CD4-positive, alpha-beta T cell treated with Interleukin-2 at 100 ng/mL for 4 hours (primary cell): ENCODE measurements around the gene DSTN.
A peak's percentile ranks its signal among the peaks of the same experiment; 100 is the strongest.

Experiments used
- DNase-seq: peaks from one replicate; pipeline ENCODE4 v3.0.0-alpha.2; 2020; ENCODE audit warnings: low spot score

The DSTN gene

DNA sequence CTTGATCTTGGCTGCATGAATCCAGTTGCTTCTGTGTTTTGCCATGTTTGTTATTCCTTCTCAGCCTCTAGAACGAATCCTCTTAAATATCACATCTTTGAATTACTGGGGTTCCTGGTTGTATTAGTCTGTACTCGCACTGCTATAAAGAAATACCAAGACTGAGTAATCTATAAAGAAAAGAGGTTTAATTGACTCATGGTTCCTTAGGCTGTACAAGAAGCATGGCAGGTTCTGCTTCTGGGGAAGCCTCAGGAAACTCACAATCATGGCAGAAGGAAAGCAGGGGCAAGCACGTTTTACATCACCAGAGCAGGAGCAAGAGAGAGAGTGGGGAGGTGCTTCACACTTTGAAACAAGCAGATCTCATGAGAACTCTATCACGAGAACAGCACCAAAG lies 20.7 kb upstream of the DSTN start:
- DNase-seq, result no peak

DNA sequence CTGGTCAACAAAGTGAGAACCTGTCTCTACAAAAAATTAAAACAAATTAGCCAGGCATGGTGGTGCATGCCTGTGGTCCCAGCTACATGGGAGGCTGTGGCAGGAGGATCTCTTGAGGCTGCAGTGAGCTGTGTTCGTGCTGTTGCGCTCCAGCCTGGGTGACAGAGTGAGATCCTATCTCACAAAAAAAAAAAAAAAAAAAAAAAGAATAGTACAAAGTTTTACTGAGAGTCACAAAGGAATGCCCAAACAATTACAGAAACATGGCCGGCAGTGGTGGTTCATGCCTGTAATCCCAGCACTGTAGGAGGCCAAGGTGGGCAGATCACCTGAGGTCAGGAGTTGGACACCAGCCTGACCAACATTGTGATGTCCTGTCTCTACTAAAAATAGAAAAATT lies 14.8 kb upstream of the DSTN start:
- no peak for DNase-seq

DNA sequence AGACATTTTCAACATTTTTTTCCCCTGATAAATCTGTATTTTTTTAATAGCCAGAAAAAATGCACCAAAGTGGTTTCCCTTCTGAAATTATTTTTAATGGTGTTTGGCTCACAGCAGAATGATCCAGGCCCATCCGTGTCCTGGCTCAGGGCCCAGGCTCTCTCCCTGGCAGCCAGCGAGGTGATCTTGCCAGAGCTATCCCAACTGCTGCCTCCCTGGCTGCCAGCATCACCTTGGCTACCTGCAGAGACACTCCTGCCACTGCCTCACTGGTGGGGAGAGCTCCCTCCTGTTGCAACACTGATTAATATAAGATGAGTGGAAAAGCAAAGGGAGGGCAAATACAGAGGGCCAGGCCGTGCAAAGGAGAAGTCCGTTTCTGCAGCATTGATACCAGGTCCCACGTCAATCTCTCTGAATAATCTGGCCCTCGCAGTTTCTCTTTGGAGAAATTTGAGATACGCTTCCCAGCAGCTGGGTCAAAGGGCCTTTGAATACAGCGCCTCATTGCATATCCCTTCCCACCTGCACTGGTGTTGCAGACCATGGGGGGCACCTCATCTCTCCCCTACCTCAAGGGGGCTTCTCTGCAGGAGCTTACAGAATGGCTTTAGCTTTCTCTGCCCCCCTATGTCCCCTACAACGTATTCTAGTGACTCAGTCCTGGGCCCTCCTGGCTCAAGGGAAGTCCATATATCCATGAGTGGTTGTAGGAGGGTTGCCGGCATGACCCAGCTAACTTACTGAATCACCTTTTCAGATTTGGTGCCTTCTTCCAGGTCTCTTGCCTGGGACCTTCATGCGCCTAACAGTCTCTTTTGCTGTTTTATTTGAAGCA lies 12.8 kb upstream of the DSTN start:
- no peak for DNase-seq

DNA sequence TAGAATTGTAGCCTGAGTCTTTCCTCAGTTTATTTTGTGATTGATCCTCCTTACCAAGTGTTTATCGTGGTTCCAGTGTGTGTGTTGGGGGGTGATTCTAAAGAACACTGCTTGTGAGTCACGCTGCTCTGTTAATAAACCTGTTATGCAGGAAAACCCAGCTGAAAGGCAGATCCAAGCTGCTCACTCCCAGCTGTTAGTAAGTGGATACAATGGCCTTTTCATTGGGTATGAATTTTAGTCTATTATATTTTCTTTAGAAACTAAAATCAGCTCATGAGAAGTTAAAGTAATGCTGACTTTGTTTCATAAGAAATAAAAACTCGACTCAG lies 12.2 kb upstream of the DSTN start:
- DNase-seq, result no peak

DNA sequence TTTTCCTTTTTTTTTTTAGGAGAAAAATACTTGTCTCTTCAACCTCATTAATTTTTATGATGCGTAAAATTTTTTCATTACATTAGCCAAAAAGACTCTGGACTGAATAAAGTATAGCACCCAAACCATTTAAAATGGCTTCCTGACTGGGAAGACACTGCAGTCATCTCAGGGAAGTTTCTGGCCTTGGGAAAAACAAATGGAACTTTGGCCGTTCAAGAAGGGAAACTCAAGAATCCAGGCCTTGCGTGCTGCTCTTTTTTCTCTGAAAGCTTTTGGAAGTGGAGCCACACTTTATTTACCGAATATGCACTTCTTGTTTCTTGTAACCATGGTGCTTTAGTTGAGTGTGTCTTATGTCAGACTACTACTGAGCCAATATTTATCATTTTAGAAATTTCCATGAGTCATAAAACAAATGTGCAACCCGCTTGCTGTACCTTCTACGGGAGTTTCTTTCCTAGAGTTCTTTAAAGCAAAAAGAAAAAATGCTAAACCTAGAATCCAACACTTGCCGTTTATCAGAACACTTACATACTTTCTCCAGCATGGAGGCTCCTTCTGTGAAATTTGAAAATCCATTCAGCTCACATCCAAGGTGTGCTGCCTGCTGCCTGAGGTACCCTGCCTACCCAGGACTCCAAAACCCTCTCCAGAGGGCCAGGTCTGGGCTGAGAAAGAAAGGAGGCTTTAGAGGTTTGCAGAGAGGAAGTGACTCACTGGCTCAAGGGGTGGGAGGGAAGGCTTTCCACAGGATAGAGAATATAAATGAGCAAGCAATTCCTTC lies 11.5 kb upstream of the DSTN start:
- no peak for DNase-seq

DNA sequence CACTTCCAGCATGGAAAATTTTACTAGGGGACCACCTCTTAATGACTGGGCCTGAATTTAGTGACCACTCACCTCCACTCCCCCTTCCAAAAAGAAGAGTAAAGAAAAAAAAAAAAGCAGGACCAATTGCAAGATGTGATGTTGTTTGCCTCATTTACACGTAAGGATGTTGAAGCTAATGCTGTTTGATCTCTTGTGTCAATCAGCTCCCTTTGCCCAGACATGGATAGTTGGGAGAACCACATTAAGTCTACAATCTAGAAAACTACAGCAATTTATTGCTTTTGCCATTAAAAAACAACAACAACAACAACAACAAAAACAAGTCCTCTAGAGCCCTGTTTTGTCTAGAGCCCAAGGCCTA lies 11.0 kb upstream of the DSTN start:
- no peak for DNase-seq

DNA sequence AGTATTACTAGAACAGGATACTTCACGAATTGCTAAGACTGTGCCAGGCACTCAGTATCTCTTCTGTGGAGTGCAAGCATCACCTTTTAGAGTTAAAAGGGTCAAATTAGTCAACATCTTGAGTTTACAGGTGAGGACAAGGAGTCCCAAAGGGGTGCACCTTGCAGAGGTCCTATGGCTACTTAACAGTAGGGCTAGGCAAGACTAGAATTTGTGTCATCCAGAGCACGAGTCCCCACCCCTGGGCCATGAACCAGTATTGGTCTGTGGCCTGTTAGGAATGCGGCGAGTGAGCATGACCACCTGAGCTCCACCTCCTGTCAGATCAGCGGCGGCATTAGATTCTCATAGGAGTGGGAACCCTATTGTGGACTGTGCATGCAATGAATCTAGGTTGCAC lies 10.5 kb upstream of the DSTN start:
- no peak for DNase-seq

DNA sequence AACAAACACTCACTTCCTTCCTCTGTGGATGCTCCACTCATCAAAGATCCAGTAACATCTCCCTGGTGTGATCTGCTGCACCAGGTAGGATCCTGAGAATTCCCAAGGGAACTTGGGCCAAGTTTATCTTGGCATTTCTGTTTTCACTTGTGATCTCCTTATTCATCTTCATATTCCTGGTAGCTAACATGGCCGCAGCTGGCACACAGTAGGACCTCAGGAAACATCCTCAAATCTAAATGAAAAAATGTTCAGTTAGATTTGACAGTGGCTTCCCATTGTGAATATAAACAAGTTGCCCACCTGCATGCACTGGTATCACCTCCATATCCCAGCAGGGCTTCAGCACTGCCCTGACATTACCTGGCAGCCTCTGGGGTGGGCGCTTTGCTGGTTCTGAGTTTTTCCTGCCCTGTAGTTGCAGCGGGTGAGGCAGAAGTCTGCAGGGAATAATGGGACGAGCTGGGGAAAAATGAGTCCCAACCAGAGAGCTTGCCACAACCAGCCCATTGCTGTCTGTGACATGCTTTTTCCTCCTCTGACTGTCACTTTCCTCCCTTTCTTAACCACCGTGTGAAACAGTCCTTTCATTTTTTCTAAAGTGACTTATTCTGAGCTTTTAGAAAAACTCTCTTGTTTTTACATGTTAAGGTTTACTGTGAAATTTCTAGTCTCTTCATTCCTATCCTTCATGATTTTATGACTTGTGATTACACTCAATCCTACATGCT lies 9.4 kb upstream of the DSTN start:
- no peak for DNase-seq

DNA sequence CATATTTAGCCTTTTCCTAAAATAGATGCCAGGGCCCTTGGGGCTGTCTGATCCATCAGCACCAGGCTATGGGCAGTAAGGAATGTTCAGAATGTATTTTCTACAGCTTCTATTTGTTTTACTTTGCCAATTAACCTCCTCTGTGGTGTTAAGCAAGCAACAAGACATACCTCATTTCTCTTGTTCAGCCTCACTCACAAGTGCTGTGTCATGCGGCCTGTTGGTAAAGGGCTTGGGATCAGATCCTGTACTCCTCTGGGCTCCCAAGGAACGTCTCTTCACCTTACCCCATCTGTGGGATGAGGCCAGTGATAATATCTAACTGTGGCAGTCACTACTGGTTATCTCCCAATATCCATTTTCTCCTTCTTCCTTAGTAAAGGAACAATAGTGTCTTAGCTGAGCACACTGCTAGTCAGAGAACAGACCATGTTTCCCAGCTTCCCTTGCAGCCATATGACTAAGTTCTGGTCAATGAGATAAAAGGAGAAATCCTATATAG lies 7.0 kb upstream of the DSTN start:
- DNase-seq, result no peak

DNA sequence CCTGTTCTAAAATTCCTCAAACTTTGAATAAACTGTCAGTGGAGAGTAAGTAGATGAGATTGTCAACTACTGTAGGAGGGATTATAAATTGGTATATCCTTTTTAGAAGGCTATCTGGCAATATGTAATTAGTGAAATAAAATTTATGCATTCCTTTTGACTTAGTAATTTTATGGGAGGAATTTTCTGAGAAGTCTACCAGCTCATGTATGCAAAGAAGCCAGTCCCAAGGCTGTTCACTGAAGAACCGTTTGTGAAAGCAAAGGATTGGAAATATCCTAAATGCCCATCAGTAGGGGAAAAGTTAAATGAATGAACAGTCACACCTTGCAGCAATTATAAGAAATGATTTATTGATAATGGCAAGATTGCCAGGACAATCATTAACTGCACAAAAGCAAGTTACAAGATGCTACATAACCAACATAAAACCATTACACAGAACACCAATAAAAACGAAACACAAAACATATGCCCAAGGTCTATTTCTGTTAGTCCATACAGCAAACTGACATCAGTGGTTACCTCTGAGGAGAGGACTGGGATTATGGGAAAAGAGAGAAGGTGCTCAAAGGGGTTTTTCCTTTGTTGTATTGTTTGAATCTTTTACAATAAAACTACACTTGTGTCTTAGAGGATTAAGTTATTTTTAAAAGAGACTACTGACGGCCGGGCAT lies 4.6 kb upstream of the DSTN start:
- DNase-seq, result no peak

DNA sequence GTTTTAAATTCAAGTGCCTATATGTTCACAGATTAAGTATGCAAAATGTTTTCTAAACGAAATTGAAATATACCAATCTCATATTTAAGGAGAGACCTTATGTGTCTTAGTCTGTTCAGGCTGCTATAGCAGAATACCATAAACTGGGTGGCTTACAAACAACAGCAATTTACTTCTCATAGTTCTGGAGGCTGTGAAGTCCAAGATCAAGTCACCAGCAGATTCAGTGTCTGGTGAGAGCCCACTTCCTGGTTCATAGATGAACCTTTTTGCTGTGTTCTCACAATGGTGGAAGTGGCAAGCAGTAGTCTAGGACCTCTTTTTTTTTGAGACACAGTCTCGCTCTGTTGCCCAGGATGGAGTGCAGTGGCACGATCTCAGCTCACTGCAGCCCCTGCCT lies 3.5 kb upstream of the DSTN start:
- no peak for DNase-seq

DNA sequence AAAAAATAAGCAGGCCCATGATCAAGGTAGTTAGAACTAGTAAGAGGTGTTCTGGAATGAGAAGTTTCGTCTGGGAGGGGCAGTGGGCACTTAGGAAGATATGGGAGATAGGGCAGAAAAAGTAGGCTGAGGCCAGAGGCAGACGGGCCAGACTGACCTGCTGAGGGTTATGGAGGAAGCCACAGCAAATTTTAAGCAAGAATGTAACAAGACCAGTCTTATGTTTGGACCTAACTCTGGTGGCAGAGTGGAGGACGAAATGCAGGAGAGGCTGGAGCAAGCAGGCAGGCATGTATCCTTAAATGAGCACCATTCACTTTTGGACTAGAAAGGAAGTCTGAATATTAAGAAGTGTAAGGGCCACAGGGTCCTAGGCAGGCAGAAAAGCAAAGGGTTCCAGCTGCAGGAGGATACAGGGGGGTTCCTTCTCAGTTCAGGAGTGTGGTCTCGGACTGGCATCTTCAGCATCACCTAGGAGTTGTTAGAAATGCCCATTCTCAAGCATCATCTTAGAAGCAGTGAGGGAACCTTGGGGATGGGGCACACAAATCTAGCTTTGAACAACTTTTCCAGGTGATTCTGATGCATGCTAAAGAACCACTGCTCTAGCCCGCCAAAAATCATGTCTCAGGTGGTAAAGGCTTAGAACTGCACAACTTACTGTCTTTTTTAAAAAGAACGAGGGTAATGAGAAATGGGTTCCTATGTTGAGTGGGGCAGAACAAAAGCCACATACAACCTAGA lies 1.7 kb upstream of the DSTN start:
- DNase-seq, result no peak

DNA sequence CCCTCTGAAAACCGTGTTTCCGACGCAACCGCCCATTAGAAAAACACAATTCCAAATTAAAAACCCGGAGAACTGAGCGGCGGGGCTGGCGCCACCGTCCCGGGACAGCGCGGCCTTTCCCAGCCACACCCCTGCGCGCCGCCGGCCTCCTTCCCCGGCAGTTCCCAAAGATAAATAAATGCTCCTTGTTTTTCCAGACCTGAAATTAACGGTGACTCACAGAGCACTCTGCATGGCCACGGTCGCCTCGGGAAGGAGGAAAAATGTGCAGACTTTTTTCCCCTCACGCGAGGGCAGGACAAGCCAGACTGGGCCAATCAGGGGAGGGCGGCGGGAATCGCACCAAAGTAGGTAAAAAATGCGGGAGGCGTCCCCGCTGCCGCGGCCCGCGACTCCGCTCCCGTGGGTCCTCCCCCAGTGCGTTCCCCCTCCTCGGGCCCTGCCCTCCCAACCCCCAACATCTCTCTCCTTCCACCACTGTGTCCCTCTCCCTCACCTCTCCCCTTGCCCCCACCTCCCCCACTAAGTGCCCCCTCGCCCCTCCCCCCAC lies 828 bp upstream of the DSTN start:
- DNase-seq, result no peak

DNA sequence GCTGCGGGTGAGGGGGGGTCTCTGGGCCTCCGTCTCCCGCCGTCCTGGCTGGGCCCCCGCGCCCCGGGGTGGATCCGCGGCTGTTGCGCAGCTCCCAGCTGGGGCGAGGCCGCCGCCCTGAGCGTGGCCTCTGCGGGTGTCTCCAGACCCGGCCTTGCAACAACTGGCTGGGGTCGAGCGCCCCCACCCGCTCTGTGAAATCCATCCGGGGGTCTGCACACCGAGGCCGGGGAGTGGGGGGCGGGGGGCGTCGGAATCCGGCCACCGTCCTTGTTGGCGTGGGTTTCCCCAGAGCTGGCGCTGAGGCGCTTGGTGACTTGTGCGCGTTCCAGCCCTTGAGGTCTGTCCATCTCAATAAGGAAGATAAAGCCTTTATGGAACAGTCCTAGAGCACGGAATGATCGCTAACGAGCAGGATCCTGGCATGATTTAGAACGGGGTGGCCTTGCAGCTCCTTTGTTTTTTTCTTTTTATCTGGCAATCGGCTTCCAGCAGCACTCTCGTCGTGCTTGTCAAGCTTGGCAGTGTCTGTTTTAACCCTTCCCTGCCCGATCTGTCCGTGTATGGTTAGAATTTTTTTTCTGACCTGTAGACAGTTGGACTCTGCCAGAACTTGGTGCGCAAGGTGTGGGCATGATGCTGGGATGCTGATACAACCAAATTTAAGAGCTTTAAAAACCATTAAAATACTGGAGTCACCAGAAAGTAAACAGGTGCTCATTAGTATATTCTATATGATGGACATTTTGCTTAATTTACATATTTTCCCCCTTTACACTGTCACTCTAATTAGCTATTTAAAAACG lies 675 bp downstream of the DSTN start:
- DNase-seq, result peak; percentile 7

DNA sequence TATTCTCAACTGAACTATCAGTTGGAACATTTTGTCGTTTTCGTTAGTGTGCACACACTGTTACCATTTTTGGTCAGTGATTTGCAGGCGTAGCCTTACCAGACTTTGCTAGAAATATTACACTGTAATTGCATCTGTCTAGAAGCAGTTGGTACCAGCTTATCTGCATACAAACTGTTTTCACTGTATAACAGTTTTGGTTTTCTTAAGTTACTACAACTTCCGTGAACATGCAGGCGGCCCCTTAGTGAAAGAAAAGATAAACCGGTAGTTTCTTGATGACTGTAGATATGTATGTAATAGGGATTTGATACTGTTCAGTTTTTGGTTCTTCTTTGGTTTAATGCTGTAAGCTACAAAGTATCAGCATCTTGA lies 1.3 kb downstream of the DSTN start:
- peak; percentile 18 for DNase-seq

DNA sequence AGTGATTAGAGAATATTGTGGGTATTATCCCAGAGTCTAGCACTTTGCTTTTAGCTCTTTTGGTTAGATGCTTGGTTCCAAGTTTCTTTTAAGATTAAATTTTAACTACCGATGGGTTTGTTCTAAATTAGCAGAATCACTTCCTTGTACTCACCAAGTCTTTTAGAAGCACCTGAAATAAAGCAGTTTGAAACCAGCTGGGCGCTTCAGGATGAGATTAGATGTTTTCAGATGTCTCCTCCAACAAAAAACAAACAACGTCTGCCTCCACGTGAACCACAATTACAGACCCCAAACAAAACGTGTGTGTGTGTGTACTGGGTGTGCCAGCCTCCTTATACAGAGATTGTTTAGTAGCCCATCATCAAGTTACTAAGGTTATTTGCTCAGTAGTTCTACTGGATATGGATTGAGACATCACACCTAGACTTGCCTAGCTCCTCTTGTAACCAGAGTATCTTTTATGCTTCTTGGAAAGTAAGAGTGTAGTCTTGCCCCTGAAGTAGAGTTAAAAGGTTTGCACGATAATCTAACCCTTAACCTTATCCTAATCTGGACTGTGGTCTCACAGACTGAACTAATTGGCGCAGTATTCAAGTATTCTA lies 2.3 kb downstream of the DSTN start:
- DNase-seq, result no peak

DNA sequence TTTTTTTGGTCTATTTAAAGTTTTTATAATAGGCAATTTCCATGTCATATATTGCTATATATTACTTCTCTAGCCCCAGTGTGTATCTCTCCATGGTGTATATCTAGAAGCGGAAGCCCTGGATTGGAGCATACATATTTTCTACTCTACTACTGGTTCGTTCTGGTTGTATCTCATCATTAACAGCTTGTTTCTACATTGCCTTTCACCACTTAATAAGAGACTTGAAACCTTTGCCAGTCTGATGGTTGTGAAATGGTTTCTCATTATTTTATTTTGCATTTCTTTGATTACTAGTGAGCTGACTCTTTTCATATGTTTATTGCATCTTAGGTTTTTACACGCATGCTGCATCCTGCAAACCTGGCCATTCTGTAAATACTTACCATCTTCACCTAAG lies 3.6 kb downstream of the DSTN start:
- no peak for DNase-seq

DNA sequence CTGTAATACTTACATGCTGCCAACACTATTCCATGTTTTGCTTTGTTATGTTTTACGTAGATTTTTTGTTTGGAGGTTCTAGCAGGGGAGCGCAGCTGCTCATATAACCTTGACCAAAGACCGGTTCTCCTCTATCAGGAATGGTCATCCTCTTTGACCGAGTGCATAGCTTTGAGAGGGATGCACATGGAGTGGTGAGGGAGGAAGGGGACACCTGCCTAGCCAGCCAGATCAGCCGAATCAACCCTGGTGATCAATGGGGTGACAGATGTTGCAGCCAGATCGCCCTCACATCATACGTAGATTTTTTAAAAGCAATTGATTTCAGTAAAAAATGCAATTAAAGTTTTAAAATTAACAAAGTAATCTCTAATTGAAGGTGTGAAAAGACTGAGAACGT lies 6.3 kb downstream of the DSTN start:
- DNase-seq, result no peak

DNA sequence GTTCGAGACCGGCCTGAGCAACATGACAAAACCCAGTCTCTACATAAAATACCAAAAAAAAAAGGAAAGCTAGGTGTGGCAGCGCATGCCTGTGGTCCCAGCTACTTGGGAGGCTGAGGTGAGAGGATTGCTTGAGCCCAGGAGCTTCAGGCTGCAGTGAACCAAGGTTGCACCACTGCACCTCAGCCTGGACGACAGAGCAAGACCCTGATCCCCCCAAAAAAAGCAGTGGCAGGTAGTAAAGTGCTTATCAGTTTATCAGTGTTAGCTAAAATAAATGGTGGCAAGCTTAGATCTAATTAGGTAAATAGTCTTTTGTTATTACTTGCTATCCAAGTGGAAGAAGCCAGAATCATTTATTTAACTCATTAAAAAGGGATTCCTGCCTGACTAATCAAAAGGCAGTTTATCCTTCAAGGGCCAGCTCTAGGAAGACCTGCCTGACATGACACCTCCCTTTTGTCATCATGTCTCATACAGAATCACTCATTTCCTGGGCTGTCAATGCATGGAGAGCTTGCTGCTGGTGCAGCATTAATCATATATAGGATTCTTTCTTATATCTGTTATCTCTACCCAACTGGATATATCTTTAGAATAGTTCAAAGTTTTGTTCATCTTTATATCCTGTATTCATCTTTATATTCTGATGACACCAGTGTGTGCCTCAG lies 9.6 kb downstream of the DSTN start:
- no peak for DNase-seq

DNA sequence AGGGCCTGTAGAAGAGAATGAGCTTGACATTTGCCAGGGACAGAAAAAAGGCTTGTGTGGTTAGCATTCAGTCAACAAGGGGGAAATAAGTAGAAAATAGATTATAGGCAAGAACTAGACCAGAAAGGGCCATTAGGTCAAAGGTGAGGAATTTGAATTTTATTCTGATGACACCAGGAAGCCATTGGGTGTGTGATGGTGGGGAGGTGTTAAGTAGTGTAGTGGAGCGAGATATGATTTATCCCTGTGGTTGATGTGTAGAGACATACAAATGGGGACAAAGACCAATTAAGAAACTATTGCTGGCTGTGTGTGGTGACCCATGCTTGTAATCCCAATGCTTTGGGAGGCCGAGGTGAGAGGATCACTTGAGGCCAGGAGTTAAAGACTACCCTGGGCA lies 11.0 kb downstream of the DSTN start:
- DNase-seq, result no peak
